GM19099 (cell line): ENCODE data around the gene BCL2.
A peak's percentile ranks its signal among the peaks of the same experiment; 100 is the strongest.

Experiments
- POLR2A ChIP-seq: IDR thresholded peaks from 3 replicates; pipeline ENCODE4 v1.6.1; 2011; ENCODE audit warnings: low read depth; ENCODE audit not compliant: insufficient read length; ENCODE audit errors: extremely low read depth

BCL2 gene

DNA sequence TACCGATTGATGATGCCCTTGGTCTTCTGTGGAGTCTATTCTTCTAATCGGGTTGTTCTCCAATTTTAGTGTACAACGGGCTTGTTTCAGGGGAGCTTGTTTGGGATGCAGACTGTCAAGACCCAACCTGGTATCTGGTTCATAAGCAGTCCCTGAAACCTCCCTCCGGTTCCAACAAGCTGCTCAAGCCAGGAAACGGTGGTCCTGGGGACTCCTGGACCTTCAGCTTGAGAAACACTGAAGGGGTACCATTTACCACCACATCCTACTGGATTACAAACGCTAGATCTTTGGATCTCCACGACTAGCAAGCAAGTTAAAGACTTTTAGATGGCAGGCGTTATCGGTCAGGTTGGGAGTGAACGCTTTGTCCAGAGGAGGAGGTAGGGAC, 2.0 kb downstream of the BCL2 start:
- TF ChIP-seq POLR2A, result no peak

DNA sequence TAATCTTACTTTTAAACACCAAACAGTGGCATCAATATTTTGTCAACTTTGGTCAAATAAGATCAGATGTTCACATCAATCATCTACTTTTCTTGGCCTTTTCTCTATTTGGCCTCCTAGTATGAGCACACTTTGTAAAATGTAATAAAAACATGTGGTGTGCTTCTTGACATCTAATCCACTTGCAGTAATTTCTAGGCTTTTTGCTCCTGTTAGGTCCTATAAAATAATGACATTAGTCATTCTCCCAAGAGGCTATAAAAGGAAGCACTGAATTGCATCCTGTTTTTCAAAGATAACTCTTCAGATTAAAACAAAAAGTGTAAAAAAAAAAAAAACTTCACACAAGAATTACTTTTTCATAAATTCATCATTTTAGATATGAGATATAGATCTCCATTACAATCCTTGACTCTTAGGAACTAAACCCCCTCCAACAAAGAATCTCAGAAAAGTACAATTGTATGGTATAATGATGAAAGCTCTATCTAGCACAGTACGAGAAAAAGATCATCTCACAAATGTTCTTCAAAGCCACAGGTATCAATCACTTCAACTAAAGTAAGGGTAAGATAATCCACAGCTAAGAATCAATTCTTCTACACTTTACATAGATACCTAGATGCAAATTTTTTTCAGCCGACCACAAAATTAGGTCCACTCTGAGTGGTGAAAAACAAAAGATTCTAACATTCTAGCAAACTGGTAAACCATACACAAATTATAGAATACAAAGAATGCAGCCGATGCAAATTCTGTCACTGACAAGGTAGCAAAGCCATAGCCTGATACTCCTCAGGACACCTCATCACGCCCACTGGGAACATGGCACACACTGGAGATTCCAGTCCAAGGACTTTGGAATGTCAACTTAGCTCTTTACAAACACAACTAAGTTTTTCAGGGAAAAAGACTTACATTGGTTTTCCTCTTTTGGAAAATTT, 2.7 kb downstream of the BCL2 start:
- peak; percentile 74 for TF ChIP-seq POLR2A

GRCh38 chr18:63315876-63316275, 3.7 kb downstream of the BCL2 start:
- no peak for TF ChIP-seq POLR2A

GRCh38 chr18:63315131-63315662, 4.4 kb downstream of the BCL2 start:
- TF ChIP-seq POLR2A, result no peak

DNA sequence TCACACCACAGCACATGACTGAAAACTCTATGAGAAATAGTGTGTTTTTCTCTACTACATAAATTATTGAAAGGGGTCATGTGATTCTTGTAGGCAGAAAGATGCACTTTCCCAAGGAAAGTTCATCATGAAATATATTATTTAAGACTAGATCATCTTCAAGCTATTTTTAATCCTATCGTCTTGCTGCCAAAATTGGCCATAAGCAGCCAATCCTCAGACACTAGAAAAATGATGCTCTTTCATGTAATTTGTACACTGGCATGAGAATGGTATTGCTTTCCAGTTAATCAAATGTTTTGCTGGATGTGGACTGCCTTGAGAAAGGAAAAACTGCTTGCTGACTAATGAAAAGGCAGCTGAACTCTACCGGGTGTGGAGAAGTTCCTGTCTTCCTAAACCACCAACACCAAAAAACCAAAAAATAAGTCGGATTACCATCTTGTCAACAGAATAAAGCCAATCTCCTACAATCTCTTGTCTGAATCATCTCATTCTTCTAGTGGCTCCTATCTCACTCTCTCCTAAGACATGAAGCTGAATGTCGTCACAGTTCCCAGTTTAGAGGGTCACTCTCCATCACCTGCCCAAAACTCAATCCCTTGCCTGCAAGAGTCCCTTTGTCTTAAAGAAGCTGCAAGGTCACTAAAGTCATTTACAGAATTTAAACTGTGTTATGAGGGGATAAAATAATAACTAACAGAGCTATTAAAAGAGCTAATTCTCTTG, 5.3 kb downstream of the BCL2 start:
- no peak for TF ChIP-seq POLR2A

- no peak for TF ChIP-seq POLR2A
Measured at GRCh38 chr18:63313396-63313917, 6.1 kb downstream of the BCL2 start.

- TF ChIP-seq POLR2A, result peak; percentile 22
Measured at GRCh38 chr18:63312737-63313395, 6.7 kb downstream of the BCL2 start.

DNA sequence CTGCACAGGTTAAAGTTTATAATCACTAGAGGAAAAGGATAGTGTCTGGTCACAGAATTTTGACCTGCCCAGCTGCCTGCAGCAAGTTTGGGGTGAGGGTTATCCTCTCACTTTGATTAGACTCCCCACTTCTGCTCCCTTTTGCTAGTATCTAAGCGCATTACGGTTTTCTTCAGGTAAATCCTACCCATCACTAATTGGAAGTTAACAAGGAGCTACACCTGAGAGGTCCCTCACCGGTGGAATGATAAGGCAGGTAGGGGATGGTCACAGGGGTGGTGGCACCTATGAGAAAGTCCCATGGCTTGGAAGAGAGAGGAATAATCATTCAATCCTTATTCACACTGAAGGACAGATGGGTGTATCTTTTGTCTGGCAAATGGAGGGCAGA, 7.6 kb downstream of the BCL2 start:
- no peak for TF ChIP-seq POLR2A

- peak; percentile 42 for TF ChIP-seq POLR2A
Measured at GRCh38 chr18:63311118-63312018, 8.2 kb downstream of the BCL2 start.

GRCh38 chr18:63309422-63309821, 10.1 kb downstream of the BCL2 start:
- no peak for TF ChIP-seq POLR2A

DNA sequence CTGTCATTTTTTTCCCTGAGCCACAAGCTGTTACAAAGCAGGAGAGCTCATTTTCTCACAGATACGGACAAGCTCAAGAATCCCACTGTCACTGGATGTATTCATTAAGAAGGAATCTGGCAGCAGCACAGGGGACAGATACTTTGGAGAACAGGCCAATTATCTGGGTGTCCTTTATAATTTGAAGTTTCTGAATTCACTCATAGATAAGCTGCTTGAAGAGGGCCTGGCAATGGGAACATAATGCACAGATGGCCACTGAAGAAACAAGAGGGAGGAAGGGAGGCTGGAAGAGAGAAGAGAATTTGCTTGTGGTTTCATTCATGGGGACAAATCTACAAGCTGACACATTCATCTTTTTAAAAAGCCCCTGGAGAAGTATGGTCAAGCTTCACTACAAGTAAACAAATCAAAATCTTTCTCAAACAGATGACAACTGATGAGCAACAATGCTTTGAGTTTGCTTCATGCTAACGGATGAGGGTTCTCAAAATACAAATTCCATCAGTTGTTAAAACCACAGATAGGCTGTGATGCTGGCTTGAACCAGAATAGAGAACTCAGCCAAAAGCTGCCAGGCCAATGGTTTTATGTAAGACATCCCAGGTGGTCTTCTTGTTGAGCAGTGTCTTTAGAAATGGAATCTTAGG, 11.9 kb downstream of the BCL2 start:
- no peak for TF ChIP-seq POLR2A

- TF ChIP-seq POLR2A, result no peak
Measured at GRCh38 chr18:63306819-63307550, 12.6 kb downstream of the BCL2 start.

DNA sequence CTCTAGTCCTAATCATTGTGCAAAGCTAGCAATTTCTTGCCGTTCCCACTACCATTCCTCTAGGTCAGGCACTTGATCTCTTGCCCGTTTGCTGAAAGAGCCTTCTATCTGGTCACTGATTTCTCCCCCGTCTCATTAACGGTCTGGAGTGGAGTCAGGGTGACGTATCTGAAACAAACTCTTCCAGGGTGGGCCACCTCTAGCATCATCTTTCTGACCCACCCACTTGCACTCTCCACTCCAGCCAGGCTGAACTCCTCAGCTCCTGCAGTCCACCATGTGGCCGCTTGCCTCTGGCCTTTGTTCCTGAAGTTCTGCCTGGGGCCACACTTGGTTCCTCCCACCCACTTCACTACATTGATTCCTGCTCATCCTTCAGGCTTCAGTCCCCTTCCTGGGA, 13.3 kb downstream of the BCL2 start:
- no peak for TF ChIP-seq POLR2A
